Stimulated activated CD4-positive, alpha-beta T cell treated with anti-CD3 and anti-CD28 coated beads, Interleukin-15, amount 100 ng/mL, for 24 hours (primary cell): ENCODE measurements around the gene TSPEAR.
"Not testable (repeated sequence)": the region's sequence is repeated elsewhere in the genome, so short reads cannot be mapped to it uniquely, and the experiment has no call there.

Experiments
- DNase-seq: peaks from one replicate; pipeline ENCODE4 v3.0.0-alpha.2; 2020

TSPEAR gene

GRCh38 chr21:44701541-44701940 lies 9.8 kb downstream of the TSPEAR start:
- no peak for DNase-seq

DNA sequence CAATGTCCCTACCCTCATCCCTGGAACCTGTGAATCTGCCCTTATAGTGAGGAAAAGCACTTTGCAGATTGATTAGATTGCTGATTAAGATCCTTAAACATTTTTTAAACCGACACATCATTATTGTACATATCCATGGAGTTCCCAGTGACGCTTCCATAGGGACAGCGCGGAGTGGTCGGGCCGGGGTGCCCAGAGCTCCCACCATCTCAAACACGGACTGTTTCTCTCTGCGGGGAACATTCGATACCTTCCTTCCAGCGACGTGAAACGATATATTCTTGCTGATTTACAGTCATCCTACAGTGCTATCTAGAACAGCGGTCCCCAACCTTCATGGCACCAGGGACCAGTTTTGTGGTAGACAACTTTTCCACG lies 10.4 kb downstream of the TSPEAR start:
- no peak for DNase-seq

DNA sequence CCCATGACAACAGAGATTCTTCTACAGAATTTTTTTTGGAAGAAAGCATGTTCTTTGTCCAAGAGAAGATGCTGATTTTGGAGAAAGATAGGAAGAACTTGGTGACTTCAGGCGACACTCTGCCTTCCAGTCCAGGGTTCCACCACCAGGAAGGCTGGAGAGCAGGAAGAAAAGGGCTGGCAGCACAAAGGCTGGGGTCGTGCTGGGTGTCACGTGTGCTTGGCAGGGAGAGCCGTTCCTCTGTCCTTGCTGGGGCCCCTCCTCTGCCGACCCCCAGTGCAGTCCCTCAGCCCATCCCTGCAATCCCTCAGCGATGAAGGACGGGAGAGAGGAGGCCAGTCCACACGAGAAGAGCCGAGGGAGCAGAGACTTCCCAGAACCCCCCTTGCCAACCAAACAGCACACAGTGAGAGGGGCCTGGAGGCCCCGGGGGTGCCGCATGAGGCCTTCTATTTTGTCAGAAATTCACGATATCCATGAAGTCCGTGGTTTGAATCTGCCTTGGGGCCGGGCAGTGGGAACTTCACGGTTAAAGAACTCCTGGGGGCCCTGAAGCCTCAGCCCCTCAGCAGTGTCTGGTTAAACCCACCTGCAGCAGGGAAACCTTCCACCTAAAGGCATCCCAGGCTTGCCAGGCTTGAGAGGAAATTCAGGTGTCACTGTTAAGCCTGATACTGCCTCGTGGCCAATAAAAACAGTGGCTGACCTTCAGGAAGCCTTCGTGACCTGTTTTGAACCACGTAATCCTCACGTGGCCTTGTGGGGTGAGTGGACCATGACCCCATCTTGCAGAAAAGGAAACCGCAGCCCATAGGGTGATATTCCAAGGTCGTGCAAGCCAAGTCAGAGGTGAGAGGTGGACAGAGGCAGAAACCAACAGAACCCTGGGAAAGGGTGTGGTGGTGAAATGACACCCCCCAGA lies 11.0 kb downstream of the TSPEAR start:
- DNase-seq, result no peak

- no peak for DNase-seq
These were observed 11.8 kb downstream of the TSPEAR start for GRCh38 chr21:44699502-44700001.

- no peak for DNase-seq
These were observed 13.3 kb downstream of the TSPEAR start for GRCh38 chr21:44697811-44698734.

DNA sequence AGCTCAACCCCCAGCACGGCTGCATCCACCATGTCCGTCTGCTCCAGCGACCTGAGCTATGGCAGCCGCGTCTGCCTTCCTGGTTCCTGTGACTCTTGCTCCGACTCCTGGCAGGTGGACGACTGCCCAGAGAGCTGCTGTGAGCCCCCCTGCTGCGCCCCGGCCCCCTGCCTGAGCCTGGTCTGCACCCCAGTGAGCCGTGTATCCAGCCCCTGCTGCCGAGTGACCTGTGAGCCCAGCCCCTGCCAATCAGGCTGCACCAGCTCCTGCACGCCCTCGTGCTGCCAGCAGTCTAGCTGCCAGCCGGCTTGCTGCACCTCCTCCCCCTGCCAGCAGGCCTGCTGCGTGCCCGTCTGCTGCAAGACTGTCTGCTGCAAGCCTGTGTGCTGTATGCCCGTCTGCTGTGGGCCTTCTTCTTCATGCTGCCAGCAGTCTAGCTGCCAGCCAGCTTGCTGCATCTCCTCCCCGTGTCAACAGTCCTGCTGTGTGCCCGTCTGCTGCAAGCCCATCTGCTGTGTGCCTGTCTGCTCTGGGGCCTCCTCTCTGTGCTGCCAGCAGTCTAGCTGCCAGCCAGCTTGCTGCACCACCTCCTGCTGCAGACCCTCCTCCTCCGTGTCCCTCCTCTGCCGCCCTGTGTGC lies 14.1 kb downstream of the TSPEAR start, which contains the start of gene KRTAP10-12:
KRTAP10-12 (plus strand) TSS at position 1 of the 639 bp plus-strand sequence; CDS start at position 31, 30 bp downstream.
- not testable (repeated sequence) for DNase-seq

GRCh38 chr21:44696572-44696971 lies 14.8 kb downstream of the TSPEAR start:
- no peak for DNase-seq

GRCh38 chr21:44695641-44696040 lies 15.7 kb downstream of the TSPEAR start:
- DNase-seq, result no peak

- no peak for DNase-seq
These were observed 16.2 kb downstream of the TSPEAR start for GRCh38 chr21:44695184-44695583.

DNA sequence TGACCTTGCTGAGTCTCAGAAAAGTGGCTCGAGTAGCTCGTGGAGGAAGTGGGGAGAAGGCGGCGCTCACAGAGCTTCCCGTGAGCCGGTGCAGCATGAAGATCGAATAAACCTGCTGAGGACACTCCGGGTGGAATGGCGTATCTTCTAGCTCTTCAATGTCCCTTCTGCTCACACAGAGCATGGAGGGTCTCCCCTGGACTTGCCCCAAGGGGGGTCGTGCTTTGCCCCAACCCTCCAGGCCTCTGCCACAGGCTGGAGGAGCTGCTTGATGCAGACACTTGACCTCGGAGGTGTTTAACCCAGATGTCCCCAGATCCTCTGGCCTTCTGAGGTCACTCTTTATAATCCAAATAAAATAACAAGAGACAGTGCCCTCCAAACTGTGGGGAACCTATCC lies 16.6 kb downstream of the TSPEAR start:
- no peak for DNase-seq

DNA sequence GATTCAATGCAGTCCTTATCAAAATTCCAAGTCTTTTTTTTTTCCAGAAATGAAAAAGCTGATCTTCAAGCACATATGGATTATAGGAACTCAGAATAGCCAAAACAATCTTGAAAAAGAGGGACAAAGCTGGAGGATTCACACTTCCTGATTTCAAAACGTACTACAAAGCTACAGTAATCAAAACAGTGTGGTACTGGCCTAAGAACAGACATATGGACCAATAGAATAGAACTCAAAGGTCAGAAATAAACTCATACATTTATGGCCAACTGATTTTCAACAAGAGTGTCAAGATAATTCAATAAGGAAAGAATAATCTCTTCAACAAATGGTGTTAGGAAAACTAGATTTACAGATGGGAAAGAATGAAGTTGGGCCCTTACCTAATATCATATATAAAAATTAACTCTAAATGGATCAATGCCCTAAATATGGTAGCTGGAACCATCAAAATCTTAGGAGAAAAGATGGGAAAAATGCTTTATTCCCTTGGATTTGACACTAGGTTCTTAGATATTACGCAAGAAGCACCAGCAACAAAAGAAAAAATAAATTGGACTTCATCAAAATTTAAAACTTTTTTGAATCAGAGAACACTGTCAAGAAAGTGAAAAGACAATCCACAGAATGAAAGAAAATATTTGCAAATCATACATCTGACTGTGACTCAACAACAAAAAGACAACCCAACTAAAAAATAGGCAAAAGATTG lies 18.4 kb downstream of the TSPEAR start:
- DNase-seq, result no peak

DNA sequence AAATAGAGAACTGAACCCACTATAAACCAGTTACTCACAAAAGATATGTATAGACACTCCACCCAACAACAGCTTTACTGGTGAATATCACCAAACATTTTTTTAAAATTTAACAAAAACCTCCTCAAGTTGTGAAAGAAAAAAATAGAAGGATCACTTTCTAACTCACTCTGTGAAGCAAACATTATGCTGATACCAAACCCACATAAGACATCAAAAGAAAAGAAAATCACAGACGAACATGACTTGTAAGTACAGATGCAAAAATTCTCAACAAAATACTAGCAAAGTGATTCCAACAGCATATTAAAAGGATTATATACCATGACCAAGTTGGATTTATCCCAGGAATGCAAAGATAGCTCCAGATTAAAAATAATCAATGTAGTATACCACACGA lies 19.7 kb downstream of the TSPEAR start:
- DNase-seq, result no peak

DNA sequence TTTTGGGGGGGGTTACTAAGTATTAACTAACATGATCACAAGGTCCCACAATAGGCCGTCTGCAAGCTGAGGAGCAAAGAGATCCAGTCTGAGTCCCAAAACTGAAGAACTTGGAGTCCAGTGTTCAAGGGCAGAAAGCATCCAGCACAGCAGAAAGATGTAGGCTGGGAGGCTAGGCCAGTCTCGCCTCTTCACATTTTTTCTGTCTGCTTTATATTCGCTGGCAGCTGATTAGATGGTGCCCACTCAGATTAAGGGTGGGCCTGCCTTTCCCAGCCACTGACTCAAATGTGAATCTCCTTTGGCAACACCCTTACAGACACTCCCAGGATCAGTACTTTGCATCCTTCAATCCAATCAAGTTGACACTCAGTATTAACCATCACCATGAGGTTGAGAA lies 21.6 kb downstream of the TSPEAR start:
- not testable (repeated sequence) for DNase-seq

- no peak for DNase-seq
These were observed 23.7 kb downstream of the TSPEAR start for GRCh38 chr21:44687671-44688070.

GRCh38 chr21:44686843-44687561 lies 24.4 kb downstream of the TSPEAR start:
- DNase-seq, result no peak

DNA sequence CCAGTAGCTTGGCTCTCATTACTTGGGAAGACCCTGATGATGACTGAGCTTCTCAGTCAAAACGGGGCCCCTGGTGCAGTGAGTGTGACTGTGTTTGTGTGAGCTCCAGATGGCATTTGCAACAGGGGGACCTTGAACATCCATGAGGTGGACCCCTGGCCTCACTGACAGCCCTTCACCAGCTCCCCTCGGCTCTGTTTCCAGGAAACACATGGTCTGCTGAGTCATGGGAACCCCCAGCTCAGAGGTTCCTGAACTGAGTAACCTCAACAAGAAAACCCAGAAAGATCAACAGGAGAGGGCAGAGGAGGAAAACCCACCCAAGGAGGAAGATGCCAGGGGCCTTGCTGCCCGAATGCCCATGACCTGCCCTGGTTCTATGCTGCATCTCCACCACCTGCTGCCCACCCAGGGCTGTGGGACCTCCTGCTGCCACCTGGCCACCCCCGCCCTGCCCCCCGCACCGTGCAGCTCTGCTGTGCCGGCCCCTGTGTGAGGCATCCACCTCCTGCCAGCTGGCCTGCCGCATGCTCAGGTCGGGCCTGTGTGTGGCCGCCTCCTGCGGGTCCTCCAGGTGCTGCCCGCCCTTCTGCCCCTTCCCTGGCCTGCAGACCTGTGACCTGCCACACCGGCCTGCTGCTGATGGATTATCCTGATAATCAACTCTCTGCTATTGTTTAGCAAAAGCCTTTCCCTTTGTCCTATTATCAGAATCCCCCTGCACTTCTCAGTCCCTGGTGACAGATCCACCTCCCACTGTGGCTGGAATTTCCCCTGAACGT lies 25.2 kb downstream of the TSPEAR start:
- DNase-seq, result no peak

DNA sequence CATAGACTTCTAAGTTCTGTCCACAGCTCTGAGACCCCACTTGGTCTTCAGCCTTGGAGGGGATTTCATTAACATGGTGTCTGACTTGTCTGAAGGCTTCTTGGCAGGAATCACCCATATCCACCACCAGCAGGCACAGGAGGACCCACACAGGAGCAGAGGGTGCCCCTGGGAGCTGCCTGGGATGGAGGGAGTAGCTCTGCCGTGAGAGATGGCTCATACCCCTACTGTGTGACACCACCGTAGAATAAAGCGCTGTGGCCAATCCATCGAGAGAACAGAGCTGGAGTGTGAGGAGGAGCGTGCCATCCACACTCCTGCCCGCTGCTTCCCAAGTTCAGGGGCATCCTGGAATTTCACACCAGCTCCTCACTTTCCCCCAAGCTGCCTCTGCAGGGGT lies 26.3 kb downstream of the TSPEAR start:
- not testable (repeated sequence) for DNase-seq

DNA sequence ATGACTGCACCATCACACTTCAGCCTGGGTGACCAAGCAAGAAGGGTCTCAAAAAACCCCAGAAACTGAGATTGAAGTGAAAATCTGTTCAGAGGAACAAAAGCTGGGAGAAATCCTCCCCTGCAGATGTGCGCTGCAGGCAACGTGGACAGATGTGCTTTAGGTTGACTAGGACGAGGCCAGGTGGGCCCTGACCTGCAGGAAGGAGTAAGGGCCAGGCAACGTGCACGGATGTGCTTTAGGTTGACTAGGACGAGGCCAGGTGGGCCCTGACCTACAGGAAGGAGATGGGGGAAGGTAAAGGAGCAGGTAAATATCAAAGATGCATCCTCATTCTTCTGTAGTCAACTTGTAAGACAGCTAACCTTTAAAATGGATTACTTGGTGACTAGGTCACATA lies 26.9 kb downstream of the TSPEAR start:
- no peak for DNase-seq

DNA sequence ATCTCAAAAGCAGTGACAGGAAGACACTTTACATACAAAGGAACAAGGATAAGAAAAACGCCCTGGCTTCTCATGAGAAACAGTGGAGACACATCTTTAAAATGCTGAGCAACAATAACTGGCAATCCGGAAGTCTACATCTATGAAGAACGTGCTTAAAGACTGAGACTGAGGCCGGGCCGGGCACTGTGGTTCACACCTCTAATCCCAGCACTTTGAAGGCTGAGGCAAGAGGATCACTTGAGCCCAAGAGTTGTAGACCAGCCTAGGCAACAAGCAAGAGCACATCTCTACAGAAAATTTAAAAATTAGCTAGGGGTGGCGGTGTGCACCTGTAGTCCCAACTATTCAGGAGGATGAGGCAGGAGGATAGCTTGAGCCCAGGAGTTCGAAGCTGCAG lies 27.3 kb downstream of the TSPEAR start:
- no peak for DNase-seq

DNA sequence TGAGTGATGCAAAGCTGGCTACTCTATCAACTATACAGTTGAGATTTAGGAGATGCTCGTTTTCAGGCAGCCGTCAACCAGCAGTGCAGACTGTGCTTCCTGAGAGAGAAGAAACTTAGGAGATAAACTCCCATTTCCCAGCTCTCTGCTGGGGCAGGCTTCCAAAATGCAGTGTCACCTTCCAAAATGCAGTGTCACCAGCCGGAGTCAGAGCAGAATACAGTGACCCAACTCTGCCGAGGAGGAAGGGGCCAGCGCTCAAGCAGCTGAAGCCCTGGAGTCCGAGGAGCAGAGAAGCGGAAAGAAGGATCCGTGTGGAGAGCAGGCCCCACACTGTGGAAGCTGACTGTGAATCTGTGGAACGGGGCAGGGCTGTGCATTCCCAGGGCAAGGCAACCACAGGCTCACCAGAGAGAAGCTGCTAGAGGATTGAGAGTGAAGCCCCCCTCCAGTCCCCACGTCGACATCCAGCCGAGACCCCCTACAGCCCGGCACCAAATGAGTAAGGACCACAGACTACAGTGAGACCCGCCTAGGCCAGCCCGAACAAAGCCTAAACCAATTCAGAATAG lies 28.7 kb downstream of the TSPEAR start:
- DNase-seq, result no peak
